ENCODE measurements around the gene FMC1. TPM values are rescaled to one million over a fixed set of nuclear protein-coding genes. Genes with fewer than 3 reads are reported as not detected.
"Not testable (repeated sequence)": the region's sequence is repeated elsewhere in the genome, so short reads cannot be mapped to it uniquely, and the experiment has no call there.

Gene FMC1
- total RNA-seq: 29.4 TPM
- long read RNA-seq, transcript FMC1-201 (2 exons, 1,210 nt): major isoform, 40 of 40 reads
- long read RNA-seq, partial matches to known transcripts: 0 of 40 reads
- long read RNA-seq, other reads (novel, unspliced or antisense): 0 of 40 reads

GRCh38 chr7:139341058-139341775 is at the start of gene FMC1:
TSS of gene FMC1 (plus strand) at chr7:139341337. CDS start at chr7:139341385, 48 bp downstream.
- intact Hi-C loops (cut with DNase I): loop anchor here (5.0 kb wide), 2 partner anchors 109 to 836 kb away; partner anchors contain the start of genes KDM7A and UBN2

GRCh38 chr7:139292821-139293220 is 48.3 kb upstream of the FMC1 start:
- intact Hi-C loops (cut with DNase I): no loop called here
- no peak for DNase-seq (ENCODE audit: low spot score)

More at GRCh38 chr7:139341058-139341775, at the start of gene FMC1:
- DNase-seq (ENCODE audit: low spot score): peak; percentile 94

GRCh38 chr7:139293534-139293933 is 47.6 kb upstream of the FMC1 start:
- no peak for DNase-seq (ENCODE audit: low spot score)
- intact Hi-C loops (cut with DNase I): no loop called here

- intact Hi-C loops (cut with DNase I): no loop called here
- no peak for DNase-seq (ENCODE audit: low spot score)
These were observed 46.9 kb upstream of the FMC1 start for GRCh38 chr7:139294241-139294640.

- intact Hi-C loops (cut with DNase I): no loop called here
- DNase-seq (ENCODE audit: low spot score): no peak
These were observed 46.1 kb upstream of the FMC1 start for GRCh38 chr7:139294951-139295575.

- no peak for DNase-seq (ENCODE audit: low spot score)
- intact Hi-C loops (cut with DNase I): no loop called here
These were observed 43.3 kb upstream of the FMC1 start for GRCh38 chr7:139297795-139298194.

- intact Hi-C loops (cut with DNase I): no loop called here
- DNase-seq (ENCODE audit: low spot score): no peak
These were observed 41.8 kb upstream of the FMC1 start for GRCh38 chr7:139299296-139299695.

- DNase-seq (ENCODE audit: low spot score): no peak
- intact Hi-C loops (cut with DNase I): no loop called here
These were observed 40.7 kb upstream of the FMC1 start for GRCh38 chr7:139300390-139300789.

GRCh38 chr7:139304517-139304916 is 36.6 kb upstream of the FMC1 start:
- intact Hi-C loops (cut with DNase I): no loop called here
- DNase-seq (ENCODE audit: low spot score): no peak

GRCh38 chr7:139317939-139318505 is 23.1 kb upstream of the FMC1 start:
- intact Hi-C loops (cut with DNase I): no loop called here

GRCh38 chr7:139321071-139321745 is 19.9 kb upstream of the FMC1 start:
- no peak for DNase-seq (ENCODE audit: low spot score)

More at GRCh38 chr7:139317939-139318505, 23.1 kb upstream of the FMC1 start:
- DNase-seq (ENCODE audit: low spot score): no peak

GRCh38 chr7:139324709-139325108 is 16.4 kb upstream of the FMC1 start:
- intact Hi-C loops (cut with DNase I): not testable (repeated sequence)

More at GRCh38 chr7:139321071-139321745, 19.9 kb upstream of the FMC1 start:
- intact Hi-C loops (cut with DNase I): no loop called here

GRCh38 chr7:139328375-139328774 is 12.8 kb upstream of the FMC1 start:
- no peak for DNase-seq (ENCODE audit: low spot score)
- intact Hi-C loops (cut with DNase I): no loop called here

More at GRCh38 chr7:139324709-139325108, 16.4 kb upstream of the FMC1 start:
- DNase-seq (ENCODE audit: low spot score): not testable (repeated sequence)

- DNase-seq (ENCODE audit: low spot score): no peak
- intact Hi-C loops (cut with DNase I): no loop called here
These were observed 12.0 kb upstream of the FMC1 start for GRCh38 chr7:139329119-139329518.

- no peak for DNase-seq (ENCODE audit: low spot score)
- intact Hi-C loops (cut with DNase I): no loop called here
These were observed 10.7 kb upstream of the FMC1 start for GRCh38 chr7:139330333-139331030.

- intact Hi-C loops (cut with DNase I): no loop called here
- DNase-seq (ENCODE audit: low spot score): no peak
These were observed 8.3 kb upstream of the FMC1 start for GRCh38 chr7:139332697-139333359.

GRCh38 chr7:139333443-139333842 is 7.7 kb upstream of the FMC1 start:
- DNase-seq (ENCODE audit: low spot score); intact Hi-C loops (cut with DNase I): not testable (repeated sequence)

- intact Hi-C loops (cut with DNase I): no loop called here
- no peak for DNase-seq (ENCODE audit: low spot score)
These were observed 6.6 kb upstream of the FMC1 start for GRCh38 chr7:139334399-139335150.
